GM18519 (cell line): Measurements from ENCODE around the gene MYBL2.
"Not testable (repeated sequence)": the region's sequence is repeated elsewhere in the genome, so short reads cannot be mapped to it uniquely, and the experiment has no call there.

ENCODE experiments used
- ATAC-seq: cut with Tn5 transposase; IDR thresholded peaks from one replicate; pipeline ENCODE4 v1.9.1; 2021; ENCODE audit warnings: mild to moderate bottlenecking, moderate library complexity; ENCODE audit not compliant: unreplicated experiment, low FRiP score

The MYBL2 gene

GRCh38 chr20:43666376-43667328 lies at the start of gene MYBL2:
TSS of gene MYBL2 (plus strand) at chr20:43667114. CDS start at chr20:43667284, 170 bp downstream.
- ATAC-seq = peak; percentile 78

- no peak for ATAC-seq
Measured at GRCh38 chr20:43631598-43631997, 35.3 kb upstream of the MYBL2 start.

- ATAC-seq = no peak
Measured at GRCh38 chr20:43636429-43636828, 30.5 kb upstream of the MYBL2 start.

DNA sequence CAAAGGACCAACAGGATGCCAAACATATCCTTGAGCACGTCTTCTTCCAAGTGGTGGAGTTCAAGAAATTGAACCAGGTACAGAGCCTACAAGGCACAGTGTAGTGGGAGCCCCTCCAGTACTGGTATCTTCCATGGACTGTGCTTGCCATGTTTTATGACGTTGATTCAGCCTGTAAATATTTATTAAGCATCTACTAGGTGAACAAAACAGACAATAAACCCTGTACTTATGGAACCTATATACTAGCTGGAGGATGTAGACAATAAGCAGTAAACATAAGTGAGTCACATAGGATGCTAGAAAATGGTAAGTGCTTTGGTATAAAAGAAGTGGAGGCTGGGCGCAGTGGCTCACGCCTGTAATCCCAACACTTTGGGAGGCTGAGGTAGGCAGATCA lies 24.4 kb upstream of the MYBL2 start:
- no peak for ATAC-seq

- no peak for ATAC-seq
Measured at GRCh38 chr20:43650997-43651525, 15.9 kb upstream of the MYBL2 start.

GRCh38 chr20:43651650-43652184 lies 15.2 kb upstream of the MYBL2 start:
- ATAC-seq = not testable (repeated sequence)

DNA sequence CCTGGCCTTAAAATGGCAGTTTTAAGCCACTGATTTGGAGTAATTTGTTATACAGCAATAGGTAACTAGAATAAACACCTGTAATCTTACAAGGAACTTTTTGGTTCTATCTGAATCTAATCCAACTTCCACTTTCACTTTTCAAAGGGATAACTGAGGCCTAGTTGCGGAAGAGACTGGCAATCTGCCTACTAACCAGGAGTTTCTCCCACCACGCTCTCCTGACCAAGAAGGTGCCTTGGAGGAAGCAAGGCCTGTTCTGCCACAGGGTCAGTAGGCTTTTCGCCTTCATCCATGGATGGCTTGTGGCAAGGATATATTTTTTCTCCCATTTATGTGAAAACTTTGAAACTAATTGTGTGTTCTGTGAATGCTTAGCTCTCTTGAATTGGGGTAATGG lies 12.9 kb upstream of the MYBL2 start:
- no peak for ATAC-seq

GRCh38 chr20:43655176-43655575 lies 11.7 kb upstream of the MYBL2 start:
- not testable (repeated sequence) for ATAC-seq

DNA sequence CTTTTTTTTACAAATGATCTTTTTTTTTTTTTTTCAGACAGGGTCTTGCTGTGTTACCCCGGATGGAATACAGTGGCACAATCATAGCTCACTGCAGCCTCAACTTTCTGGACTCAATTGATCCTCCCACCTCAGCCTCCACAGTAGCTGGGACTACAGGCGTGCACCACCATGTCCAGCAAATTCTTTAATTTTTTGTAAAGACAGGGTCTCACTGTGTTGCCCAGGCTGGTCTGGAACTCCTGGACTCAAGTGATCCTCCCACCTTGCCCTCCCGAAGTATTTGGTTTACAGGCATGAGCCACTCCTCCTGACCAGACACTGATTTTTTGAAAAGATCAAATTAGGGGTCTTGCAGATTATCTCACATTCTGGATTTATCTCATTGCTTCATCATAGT lies 11.0 kb upstream of the MYBL2 start:
- ATAC-seq = no peak

DNA sequence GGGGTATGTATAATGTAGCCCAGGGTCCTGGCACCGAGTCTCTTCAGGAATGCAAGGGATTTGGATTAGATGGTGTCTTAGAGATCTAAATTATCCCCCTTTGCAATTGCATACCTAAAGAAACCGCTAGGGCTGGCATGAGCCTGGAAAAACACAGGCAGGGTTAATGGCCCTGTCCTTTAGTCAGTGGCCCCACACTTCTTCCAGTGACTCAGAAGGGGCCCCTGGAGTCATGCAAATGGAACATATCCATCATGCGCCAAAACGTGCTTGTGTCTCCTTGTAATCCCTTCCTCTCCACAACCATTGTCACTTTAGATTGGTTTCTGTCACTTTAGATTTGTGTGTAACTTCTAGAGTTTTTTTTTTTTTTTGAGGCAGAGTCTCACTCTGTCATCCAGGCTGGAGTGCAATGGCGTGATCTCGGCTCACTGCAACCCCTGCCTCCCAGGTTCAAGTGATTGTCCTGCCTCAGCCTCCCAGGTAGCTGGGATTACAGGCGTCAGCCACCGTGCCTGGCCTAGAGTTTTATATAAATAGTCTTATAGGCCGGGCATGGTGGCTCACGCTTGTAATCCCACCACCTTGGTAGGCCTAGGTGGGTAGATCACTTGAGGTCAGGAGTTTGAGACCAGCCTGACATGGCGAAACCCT lies 8.7 kb upstream of the MYBL2 start:
- ATAC-seq = peak; percentile 15

DNA sequence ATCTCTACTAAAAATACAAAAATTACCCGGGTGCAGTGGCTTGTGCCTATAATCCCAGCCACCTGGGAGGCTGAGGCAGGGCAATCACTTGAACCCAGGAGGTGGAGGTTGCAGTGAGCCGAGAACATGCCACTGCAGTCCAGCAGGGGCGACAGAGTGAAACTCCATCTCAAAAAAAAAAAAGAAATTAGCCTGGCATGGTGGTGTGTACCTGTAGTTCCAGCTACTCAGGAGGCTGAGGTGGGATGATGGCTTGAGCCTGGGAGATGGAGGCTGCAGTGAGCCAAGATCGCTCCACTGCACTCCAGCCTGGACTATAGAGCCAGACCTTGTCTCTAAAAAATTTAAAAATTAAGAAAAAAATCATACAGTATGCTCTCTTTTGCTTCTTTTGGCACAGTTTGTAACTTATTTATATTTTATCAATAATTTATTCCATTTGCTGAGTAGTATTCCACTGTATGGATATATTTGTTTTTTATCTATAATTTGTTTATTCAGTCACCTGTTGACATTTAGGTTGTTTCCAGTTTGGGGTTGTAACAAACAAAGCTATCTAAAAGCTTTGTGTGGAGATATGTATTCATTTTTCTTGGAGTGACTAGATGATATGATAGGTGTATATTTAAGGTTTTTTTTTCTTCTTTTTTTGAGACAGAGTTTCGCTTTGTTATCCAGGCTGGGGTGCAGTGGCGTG lies 8.0 kb upstream of the MYBL2 start:
- no peak for ATAC-seq

- ATAC-seq = no peak
Measured at GRCh38 chr20:43662943-43663655, 3.8 kb upstream of the MYBL2 start.

- no peak for ATAC-seq
Measured at GRCh38 chr20:43665466-43666176, 1.3 kb upstream of the MYBL2 start.

DNA sequence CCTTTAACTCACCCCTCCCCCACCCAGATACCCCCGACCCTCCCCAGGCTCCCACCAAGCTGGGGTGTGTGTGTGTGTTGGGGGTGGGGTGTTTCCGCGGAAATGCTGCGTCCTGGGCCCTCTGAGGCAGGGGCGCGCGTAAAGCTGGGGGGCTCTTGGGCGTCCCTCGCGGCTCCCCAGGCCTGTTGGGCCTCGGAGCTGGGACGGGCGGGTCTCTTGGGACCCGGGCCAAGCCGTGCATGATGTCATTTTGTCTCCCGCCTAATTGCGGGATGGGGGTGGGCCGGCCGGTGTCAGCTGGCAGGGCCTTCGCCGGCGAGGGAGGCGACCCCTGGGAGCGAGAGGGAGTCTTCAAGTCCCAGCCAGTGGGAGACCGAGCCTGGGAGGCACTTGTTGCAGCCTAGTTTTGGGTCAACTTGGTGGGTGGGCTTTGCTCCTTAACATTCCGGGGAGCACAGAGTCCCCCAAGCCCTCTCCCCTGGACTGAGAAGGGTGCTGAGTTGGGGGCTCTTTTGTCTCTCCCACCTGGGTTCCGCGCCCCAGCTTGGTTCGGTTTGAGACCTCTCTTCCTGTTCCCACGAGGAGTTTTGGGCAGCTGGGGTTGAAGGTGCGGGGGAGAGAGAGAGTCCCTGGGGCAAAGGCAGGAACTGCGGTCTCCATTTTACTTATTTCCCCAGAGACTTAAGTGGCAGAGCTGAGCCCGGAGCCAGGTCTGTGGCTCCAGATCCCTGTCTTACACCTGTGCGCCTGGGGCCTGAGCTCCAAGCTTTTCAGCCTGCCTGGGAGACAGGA lies 623 bp downstream of the MYBL2 start:
- no peak for ATAC-seq

GRCh38 chr20:43669332-43669731 lies 2.4 kb downstream of the MYBL2 start:
- ATAC-seq = no peak

DNA sequence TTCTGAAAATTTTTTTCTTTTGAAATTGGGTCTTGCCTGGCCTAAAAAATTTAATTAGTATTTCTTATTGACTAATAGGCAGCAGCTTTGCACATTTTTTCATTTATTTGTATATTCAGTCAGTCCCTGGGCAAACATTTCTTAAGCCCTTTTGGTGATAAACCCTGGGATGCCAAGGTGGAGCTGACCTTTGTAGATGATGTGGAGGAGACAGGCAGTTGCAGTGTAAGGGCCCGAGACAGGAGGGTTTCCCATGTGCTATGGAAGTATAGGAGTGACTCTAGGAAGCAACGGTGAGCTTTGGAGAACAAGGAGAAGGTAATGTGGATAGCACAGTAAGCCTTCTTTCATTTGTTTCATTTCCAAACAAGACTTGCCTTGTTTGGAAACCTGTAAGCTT lies 3.5 kb downstream of the MYBL2 start:
- no peak for ATAC-seq

DNA sequence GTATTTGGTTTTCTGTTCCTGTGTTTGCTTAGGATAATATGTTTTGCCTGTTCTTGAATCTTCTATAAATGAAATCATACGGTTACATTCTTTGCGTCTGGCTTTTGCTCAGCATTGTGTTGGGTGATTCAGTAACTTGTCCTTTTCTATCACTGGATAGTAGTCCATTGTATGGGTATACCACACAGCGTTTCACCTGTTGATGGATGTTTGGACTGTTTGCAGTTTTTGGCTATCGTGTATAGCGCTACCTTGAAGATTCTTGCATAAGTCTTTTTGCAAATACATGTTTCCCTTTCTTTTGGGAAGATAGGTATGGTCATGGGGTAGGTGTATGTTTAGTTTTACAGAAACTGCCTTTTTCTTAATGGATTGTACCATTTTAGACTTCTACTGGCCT lies 9.5 kb downstream of the MYBL2 start:
- no peak for ATAC-seq

- no peak for ATAC-seq
Measured at GRCh38 chr20:43680981-43681380, 14.1 kb downstream of the MYBL2 start.
